GM18517 (cell line): Measurements from ENCODE around the gene CNDP2.
"Not testable (repeated sequence)": the region's sequence is repeated elsewhere in the genome, so short reads cannot be mapped to it uniquely, and the experiment has no call there.

ENCODE experiments used
- ATAC-seq: cut with Tn5 transposase; IDR thresholded peaks from one replicate; pipeline ENCODE4 v1.9.1; 2021; ENCODE audit warnings: mild to moderate bottlenecking, moderate library complexity; ENCODE audit not compliant: unreplicated experiment

CNDP2 gene

GRCh38 chr18:74516271-74517235 is 20.4 kb downstream of the CNDP2 start:
- no peak for ATAC-seq

- ATAC-seq = no peak
Measured at GRCh38 chr18:74517236-74517630, 21.1 kb downstream of the CNDP2 start.

GRCh38 chr18:74518456-74519295 is 22.5 kb downstream of the CNDP2 start:
- ATAC-seq = no peak

- ATAC-seq = no peak
Measured at GRCh38 chr18:74519320-74520095, 23.3 kb downstream of the CNDP2 start.

GRCh38 chr18:74520096-74520833 is 24.1 kb downstream of the CNDP2 start:
- no peak for ATAC-seq

GRCh38 chr18:74521068-74521725 is 25.0 kb downstream of the CNDP2 start:
- no peak for ATAC-seq

GRCh38 chr18:74522635-74523548 is 26.7 kb downstream of the CNDP2 start:
- no peak for ATAC-seq

GRCh38 chr18:74524097-74524496 is 27.9 kb downstream of the CNDP2 start:
- no peak for ATAC-seq

GRCh38 chr18:74524915-74525314 is 28.8 kb downstream of the CNDP2 start:
- ATAC-seq = not testable (repeated sequence)

- ATAC-seq = no peak
Measured at GRCh38 chr18:74525741-74526140, 29.6 kb downstream of the CNDP2 start.

- ATAC-seq = no peak
Measured at GRCh38 chr18:74526488-74526887, 30.3 kb downstream of the CNDP2 start.

GRCh38 chr18:74528478-74528877 is 32.3 kb downstream of the CNDP2 start:
- ATAC-seq = peak; percentile 73

GRCh38 chr18:74528913-74529312 is 32.8 kb downstream of the CNDP2 start:
- peak; percentile 6 for ATAC-seq

GRCh38 chr18:74529378-74529777 is 33.2 kb downstream of the CNDP2 start:
- no peak for ATAC-seq

GRCh38 chr18:74529811-74530583 is 33.8 kb downstream of the CNDP2 start:
- ATAC-seq = no peak

- no peak for ATAC-seq
Measured at GRCh38 chr18:74530584-74530862, 34.4 kb downstream of the CNDP2 start.

GRCh38 chr18:74531043-74531442 is 34.9 kb downstream of the CNDP2 start:
- no peak for ATAC-seq

GRCh38 chr18:74532511-74533025 is 36.4 kb downstream of the CNDP2 start:
- no peak for ATAC-seq
